Esophagus squamous epithelium (tissue), 5 donors: Measurements from ENCODE around the gene AFAP1L1. TPM values are rescaled to one million over a fixed set of nuclear protein-coding genes. Genes with fewer than 3 reads are reported as not detected.

ENCODE experiments used
- DNase-seq: peaks from one replicate; lab custom pipeline; 2025; lab: John Stamatoyannopoulos, UW
- H3K27ac ChIP-seq, 4 donors: fragments of 200-600 bp; sonication (generic); one replicate each; pipeline ENCODE4 v1.5.1; 2016 to 2019; ENCODE audit warnings: mild to moderate bottlenecking in 1 of 4
- H3K27me3 ChIP-seq, 4 donors: fragments of 200-600 bp; sonication (generic); 1 replicate in 3 of 4; 2 replicates in 1 of 4; pipeline versions ENCODE4 v1.5.1 to v1.6.0; 2017 to 2021; ENCODE audit warnings: antibody characterized with exemption in 1 of 4
- H3K36me3 ChIP-seq, 3 donors: fragments of 200-600 bp; sonication (generic); one replicate each; pipeline ENCODE4 v1.5.1; 2016 to 2019
- H3K4me1 ChIP-seq, 3 donors: fragments of 200-600 bp; sonication (generic); one replicate each; pipeline ENCODE4 v1.5.1; 2017 to 2019
- H3K4me3 ChIP-seq, 4 donors: fragments of 200-600 bp; sonication (generic); 1 replicate in 3 of 4; 2 replicates in 1 of 4; pipeline ENCODE4 v1.5.1; 2016 to 2019; ENCODE audit warnings: mild to moderate bottlenecking in 2 of 4, moderate library complexity in 1 of 4
- H3K9me3 ChIP-seq, 3 donors: fragments of 200-600 bp; sonication (generic); one replicate each; pipeline ENCODE4 v1.5.1; 2016 to 2019
- CTCF ChIP-seq, 6 experiments: fragments of 450-650 bp in 4 of 6; fragments of 200-600 bp in 2 of 6; sonication (generic) in 2 of 6; IDR thresholded peaks; one replicate each; pipeline ENCODE4 v1.5.1; 2016 to 2019; ENCODE audit warnings: antibody characterized with exemption in 6 of 6, mild to moderate bottlenecking in 4 of 6, moderate library complexity in 4 of 6
- POLR2A ChIP-seq, 4 donors: fragments of 450-650 bp; IDR thresholded peaks; one replicate each; pipeline ENCODE4 v1.6.1; 2017; ENCODE audit warnings: antibody characterized with exemption in 4 of 4, mild to moderate bottlenecking in 4 of 4, moderate library complexity in 3 of 4
- WGBS, 2 donors: methylation state at CpG; one replicate each; pipeline ENCODE4 v1.1.5; 2018; 5-methylcytosine and 5-hydroxymethylcytosine counted together
- intact Hi-C: fragments of 100-400 bp; cut with DNase I; formaldehyde crosslinking; loops from one replicate; pipeline ENCODE4 v1.15.0; 2022
- total RNA-seq, 4 donors: library from RNA; depleted of rRNA; stranded (reverse); fragments of >200 nt; gene quantifications; one replicate each; pipeline ENCODE4 v1.1.0, GENCODE V29; 2016
- donor health status: DM: yes; HTN: yes; CAD: no.

AFAP1L1 gene
- total RNA-seq, 4 donors from 2014 or later: 2.8 to 14.5 (median 8.7) TPM

GRCh38 chr5:149362541-149362940 lies 90.9 kb downstream of the AFAP1L1 start:
- Histone ChIP-seq H3K4me3 (no peak overlapping the region), H3K36me3 (no peaks in the 10 kb centered on the region), H3K27me3 (no peaks in the 10 kb centered on the region), H3K9me3 (no peaks in the 10 kb centered on the region), H3K27ac (no peak overlapping the region), H3K4me1 (peaks cover 5 to 29% (median 7%) of the 10 kb centered on the region in 3 donors)
- intact Hi-C loops: no loop called here
- DNase-seq: no peak
- WGBS, 2 donors: 91 to 94% methylated on average over 6 to 10 of the region's 12 CpGs
- no peak for TF ChIP-seq CTCF (IDR thresholded peaks at IDR 0.05)
- no peak for TF ChIP-seq POLR2A (IDR thresholded peaks at IDR 0.05)

- no peaks in the 10 kb centered on the region for H3K36me3 ChIP-seq
- DNase-seq: no peak
- no peak overlapping the region for H3K27ac ChIP-seq
- no peak for TF ChIP-seq CTCF (IDR thresholded peaks at IDR 0.05)
- no peak for TF ChIP-seq POLR2A (IDR thresholded peaks at IDR 0.05)
- no peaks in the 10 kb centered on the region for H3K9me3 ChIP-seq
- no peaks in the 10 kb centered on the region for H3K27me3 ChIP-seq
- intact Hi-C loops: no loop called here
- no peak overlapping the region for H3K4me3 ChIP-seq
- peaks cover 3 to 29% (median 7%) of the 10 kb centered on the region in 3 donors for H3K4me1 ChIP-seq
Observed at GRCh38 chr5:149363358-149363757, 91.7 kb downstream of the AFAP1L1 start.

- Histone ChIP-seq H3K27ac (no peak overlapping the region), H3K4me1 (peaks cover 0 to 25% (median 3%) of the 10 kb centered on the region in 3 donors), H3K9me3 (no peaks in the 10 kb centered on the region), H3K36me3 (no peaks in the 10 kb centered on the region), H3K27me3 (no peaks in the 10 kb centered on the region), H3K4me3 (no peak overlapping the region)
- no peak for TF ChIP-seq POLR2A (IDR thresholded peaks at IDR 0.05)
- no peak for TF ChIP-seq CTCF (IDR thresholded peaks at IDR 0.05)
- intact Hi-C loops: no loop called here
- WGBS, 2 donors: 86 to 87% methylated on average over 3 to 5 of the region's 9 CpGs
- DNase-seq: no peak
Observed at GRCh38 chr5:149363936-149364335, 92.3 kb downstream of the AFAP1L1 start.

- H3K27ac ChIP-seq: peak overlapping the region in 2 of 4 donors; percentile 16 to 52
- no peak overlapping the region for H3K4me3 ChIP-seq
- H3K9me3 ChIP-seq: no peaks in the 10 kb centered on the region
- peaks cover 0 to 23% (median 3%) of the 10 kb centered on the region in 3 donors for H3K4me1 ChIP-seq
- WGBS, 2 donors: 89 to 93% methylated on average over 2 of the region's 2 CpGs
- H3K27me3 ChIP-seq: no peaks in the 10 kb centered on the region
- no peaks in the 10 kb centered on the region for H3K36me3 ChIP-seq
- no peak for DNase-seq
- intact Hi-C loops: no loop called here
- no peak for TF ChIP-seq POLR2A (IDR thresholded peaks at IDR 0.05)
- no peak for TF ChIP-seq CTCF (IDR thresholded peaks at IDR 0.05)
Observed at GRCh38 chr5:149364719-149365118, 93.1 kb downstream of the AFAP1L1 start.

- Histone ChIP-seq H3K27me3 (no peaks in the 10 kb centered on the region), H3K9me3 (no peaks in the 10 kb centered on the region), H3K4me1 (peaks cover 0 to 23% (median 3%) of the 10 kb centered on the region in 3 donors), H3K27ac (peak overlapping the region in 3 of 4 donors; percentile 28 to 70 (median 47)), H3K36me3 (no peaks in the 10 kb centered on the region), H3K4me3 (no peak overlapping the region)
- intact Hi-C loops: no loop called here
- no peak for DNase-seq
- TF ChIP-seq POLR2A (IDR thresholded peaks at IDR 0.05) (no peak), CTCF (IDR thresholded peaks at IDR 0.05) (no peak)
- 75 to 79% methylated on average over 4 to 6 of the region's 6 CpGs for WGBS, 2 donors
Observed at GRCh38 chr5:149365418-149365817, 93.8 kb downstream of the AFAP1L1 start.
